Esophagus squamous epithelium (tissue), 5 donors: ENCODE measurements around the gene RFX6. TPM values are rescaled to one million over a fixed set of nuclear protein-coding genes. Genes with fewer than 3 reads are reported as not detected.

ENCODE experiments used
- DNase-seq: peaks from one replicate; lab custom pipeline; 2025; lab: John Stamatoyannopoulos, UW
- H3K27ac ChIP-seq, 4 donors: fragments of 200-600 bp; sonication (generic); one replicate each; pipeline ENCODE4 v1.5.1; 2016 to 2019; ENCODE audit warnings: mild to moderate bottlenecking in 1 of 4
- H3K27me3 ChIP-seq, 4 donors: fragments of 200-600 bp; sonication (generic); 1 replicate in 3 of 4; 2 replicates in 1 of 4; pipeline versions ENCODE4 v1.5.1 to v1.6.0; 2017 to 2021; ENCODE audit warnings: antibody characterized with exemption in 1 of 4
- H3K36me3 ChIP-seq, 3 donors: fragments of 200-600 bp; sonication (generic); one replicate each; pipeline ENCODE4 v1.5.1; 2016 to 2019
- H3K4me1 ChIP-seq, 3 donors: fragments of 200-600 bp; sonication (generic); one replicate each; pipeline ENCODE4 v1.5.1; 2017 to 2019
- H3K4me3 ChIP-seq, 4 donors: fragments of 200-600 bp; sonication (generic); 1 replicate in 3 of 4; 2 replicates in 1 of 4; pipeline ENCODE4 v1.5.1; 2016 to 2019; ENCODE audit warnings: mild to moderate bottlenecking in 2 of 4, moderate library complexity in 1 of 4
- H3K9me3 ChIP-seq, 3 donors: fragments of 200-600 bp; sonication (generic); one replicate each; pipeline ENCODE4 v1.5.1; 2016 to 2019
- POLR2A ChIP-seq, 4 donors: fragments of 450-650 bp; IDR thresholded peaks; one replicate each; pipeline ENCODE4 v1.6.1; 2017; ENCODE audit warnings: antibody characterized with exemption in 4 of 4, mild to moderate bottlenecking in 4 of 4, moderate library complexity in 3 of 4
- WGBS, 2 donors: methylation state at CpG; one replicate each; pipeline ENCODE4 v1.1.5; 2018; 5-methylcytosine and 5-hydroxymethylcytosine counted together
- intact Hi-C: fragments of 100-400 bp; cut with DNase I; formaldehyde crosslinking; loops from one replicate; pipeline ENCODE4 v1.15.0; 2022
- total RNA-seq, 4 donors: library from RNA; depleted of rRNA; stranded (reverse); fragments of >200 nt; gene quantifications; one replicate each; pipeline ENCODE4 v1.1.0, GENCODE V29; 2016
- TF ChIP-seq, protein P1 (sequence below), 6 experiments: fragments of 450-650 bp in 4 of 6; fragments of 200-600 bp in 2 of 6; sonication (generic) in 2 of 6; IDR thresholded peaks; one replicate each; pipeline ENCODE4 v1.5.1; 2016 to 2019; ENCODE audit warnings: antibody characterized with exemption in 6 of 6, mild to moderate bottlenecking in 4 of 6, moderate library complexity in 4 of 6
- donor health status: DM: yes; HTN: yes; CAD: no.

The RFX6 gene
- total RNA-seq, 4 donors from 2014 or later: not detected

DNA sequence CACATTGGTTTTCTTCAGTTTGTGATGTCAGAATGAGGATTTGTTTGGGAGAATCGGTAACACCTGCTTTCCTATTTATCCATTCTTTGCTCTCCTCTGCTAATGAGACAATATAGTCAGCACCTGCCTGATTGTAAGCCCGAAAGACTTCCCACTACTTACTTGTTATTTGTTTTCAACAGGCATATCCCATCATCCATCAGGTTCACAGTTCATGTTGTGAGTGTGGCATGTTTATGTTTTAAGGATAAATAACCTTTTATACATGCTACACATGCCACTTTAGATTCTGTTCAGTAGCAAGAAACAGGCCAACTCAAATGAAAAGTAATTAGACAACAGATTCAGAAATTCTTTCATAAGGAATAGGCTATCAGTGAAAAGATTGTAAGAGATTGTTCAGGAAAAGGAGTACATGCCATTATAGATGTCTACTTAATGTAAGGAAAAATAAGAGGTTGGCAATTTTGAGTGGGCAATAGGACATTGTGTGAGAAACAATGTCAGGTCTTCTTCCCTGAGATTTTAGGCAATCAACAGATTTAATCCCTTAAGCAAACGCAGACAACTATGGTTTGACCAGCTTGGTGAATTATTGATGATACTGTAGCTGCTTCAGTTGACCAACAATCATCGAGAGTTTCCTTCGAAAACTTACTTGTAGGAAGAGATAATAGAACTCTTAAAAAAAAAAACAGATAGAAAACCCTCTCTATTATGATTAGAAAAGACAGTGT is 40.3 kb upstream of the RFX6 start:
- WGBS, 2 donors: 61 to 77% methylated on average over 5 of the region's 5 CpGs
- H3K4me3 ChIP-seq: no peak overlapping the region
- H3K27me3 ChIP-seq: no peaks in the 10 kb centered on the region
- intact Hi-C loops: no loop called here
- H3K9me3 ChIP-seq: no peaks in the 10 kb centered on the region
- TF ChIP-seq, protein P1, sequence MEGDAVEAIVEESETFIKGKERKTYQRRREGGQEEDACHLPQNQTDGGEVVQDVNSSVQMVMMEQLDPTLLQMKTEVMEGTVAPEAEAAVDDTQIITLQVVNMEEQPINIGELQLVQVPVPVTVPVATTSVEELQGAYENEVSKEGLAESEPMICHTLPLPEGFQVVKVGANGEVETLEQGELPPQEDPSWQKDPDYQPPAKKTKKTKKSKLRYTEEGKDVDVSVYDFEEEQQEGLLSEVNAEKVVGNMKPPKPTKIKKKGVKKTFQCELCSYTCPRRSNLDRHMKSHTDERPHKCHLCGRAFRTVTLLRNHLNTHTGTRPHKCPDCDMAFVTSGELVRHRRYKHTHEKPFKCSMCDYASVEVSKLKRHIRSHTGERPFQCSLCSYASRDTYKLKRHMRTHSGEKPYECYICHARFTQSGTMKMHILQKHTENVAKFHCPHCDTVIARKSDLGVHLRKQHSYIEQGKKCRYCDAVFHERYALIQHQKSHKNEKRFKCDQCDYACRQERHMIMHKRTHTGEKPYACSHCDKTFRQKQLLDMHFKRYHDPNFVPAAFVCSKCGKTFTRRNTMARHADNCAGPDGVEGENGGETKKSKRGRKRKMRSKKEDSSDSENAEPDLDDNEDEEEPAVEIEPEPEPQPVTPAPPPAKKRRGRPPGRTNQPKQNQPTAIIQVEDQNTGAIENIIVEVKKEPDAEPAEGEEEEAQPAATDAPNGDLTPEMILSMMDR (IDR thresholded peaks at IDR 0.05): no peak
- TF ChIP-seq POLR2A (IDR thresholded peaks at IDR 0.05): no peak
- no peak overlapping the region for H3K27ac ChIP-seq
- H3K36me3 ChIP-seq: no peaks in the 10 kb centered on the region
- no peak for DNase-seq
- no peaks in the 10 kb centered on the region for H3K4me1 ChIP-seq

DNA sequence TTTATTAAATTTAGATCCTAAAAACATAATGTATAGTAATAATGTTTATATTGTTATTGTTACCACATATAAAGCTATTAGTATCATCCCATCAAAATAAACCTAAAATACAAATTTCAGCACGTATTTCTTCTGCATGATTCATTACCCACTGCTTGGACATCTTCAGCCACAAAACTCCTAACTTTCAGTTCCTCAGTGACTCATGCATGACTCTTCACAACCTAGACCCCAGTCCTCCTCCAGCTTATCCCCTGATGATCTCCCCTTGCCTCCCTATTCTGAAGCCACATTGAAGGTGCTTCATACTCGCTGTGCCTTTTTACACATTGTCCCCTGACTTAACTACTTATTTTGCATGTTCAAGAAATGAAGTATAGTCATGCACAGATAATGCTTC is 37.0 kb upstream of the RFX6 start:
- H3K27ac ChIP-seq: no peak overlapping the region
- no peaks in the 10 kb centered on the region for H3K27me3 ChIP-seq
- H3K4me3 ChIP-seq: no peak overlapping the region
- intact Hi-C loops: no loop called here
- TF ChIP-seq, protein P1 (IDR thresholded peaks at IDR 0.05): no peak
- TF ChIP-seq POLR2A (IDR thresholded peaks at IDR 0.05): no peak
- no peak for DNase-seq
- no peaks in the 10 kb centered on the region for H3K36me3 ChIP-seq
- H3K9me3 ChIP-seq: no peaks in the 10 kb centered on the region
- 30 to 43% methylated on average over 2 of the region's 2 CpGs for WGBS, 2 donors
- no peaks in the 10 kb centered on the region for H3K4me1 ChIP-seq

DNA sequence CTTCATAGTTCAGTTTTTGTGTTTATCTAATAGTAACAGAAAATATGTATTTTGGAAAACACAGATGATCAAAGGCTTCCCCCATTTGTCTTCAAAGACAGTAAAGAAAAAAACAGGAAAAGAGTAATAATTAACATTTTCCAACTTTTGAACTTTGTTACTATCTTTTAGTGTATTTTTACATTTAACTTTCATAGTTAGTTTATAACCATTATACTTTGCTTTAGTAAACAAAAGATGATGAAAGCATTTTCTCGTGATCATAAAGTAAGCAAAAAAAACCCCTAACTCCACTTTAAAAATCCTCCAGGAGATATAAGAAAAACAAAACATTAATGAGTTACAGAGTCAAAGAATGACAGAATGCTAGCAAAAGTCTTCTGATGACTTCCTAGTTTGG is 34.6 kb upstream of the RFX6 start:
- TF ChIP-seq, protein P1 (IDR thresholded peaks at IDR 0.05): no peak
- no peak for TF ChIP-seq POLR2A (IDR thresholded peaks at IDR 0.05)
- no peak for DNase-seq
- WGBS, 2 donors: 24 to 27% methylated on average over 1 of the region's 1 CpG

DNA sequence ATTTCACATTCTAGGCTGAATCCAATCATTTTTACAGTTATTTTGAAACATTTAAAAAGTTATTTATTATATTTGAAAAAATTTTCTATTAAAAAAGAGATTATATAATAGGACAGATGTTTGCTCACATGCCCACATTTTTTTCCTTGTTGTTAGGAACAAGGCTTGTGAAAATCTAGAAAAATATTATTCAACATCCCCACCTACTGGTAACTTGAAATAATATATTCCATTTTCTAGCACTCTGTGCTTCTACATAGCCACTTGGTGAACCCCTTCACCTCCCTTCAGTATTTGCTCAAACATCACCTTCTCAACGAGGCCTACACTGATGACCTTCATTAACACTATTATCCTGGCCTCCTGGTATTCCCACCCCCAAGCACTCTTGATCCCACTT is 29.8 kb upstream of the RFX6 start:
- no peaks in the 10 kb centered on the region for H3K9me3 ChIP-seq
- no peak overlapping the region for H3K4me3 ChIP-seq
- intact Hi-C loops: no loop called here
- no peaks in the 10 kb centered on the region for H3K36me3 ChIP-seq
- DNase-seq: no peak
- WGBS, 2 donors: 8 to 14% methylated on average over 1 of the region's 1 CpG
- H3K4me1 ChIP-seq: no peaks in the 10 kb centered on the region
- no peak overlapping the region for H3K27ac ChIP-seq
- no peaks in the 10 kb centered on the region for H3K27me3 ChIP-seq
- TF ChIP-seq, protein P1 (IDR thresholded peaks at IDR 0.05): peak in 3 of 6 experiments; percentile 7 to 16 (median 12)
- TF ChIP-seq POLR2A (IDR thresholded peaks at IDR 0.05): no peak

More for the DNA sequence above, 34.6 kb upstream of the RFX6 start:
- Histone ChIP-seq H3K4me1 (no peaks in the 10 kb centered on the region), H3K27ac (no peak overlapping the region), H3K9me3 (no peaks in the 10 kb centered on the region), H3K36me3 (no peaks in the 10 kb centered on the region), H3K4me3 (no peak overlapping the region), H3K27me3 (no peaks in the 10 kb centered on the region)
- intact Hi-C loops: no loop called here

DNA sequence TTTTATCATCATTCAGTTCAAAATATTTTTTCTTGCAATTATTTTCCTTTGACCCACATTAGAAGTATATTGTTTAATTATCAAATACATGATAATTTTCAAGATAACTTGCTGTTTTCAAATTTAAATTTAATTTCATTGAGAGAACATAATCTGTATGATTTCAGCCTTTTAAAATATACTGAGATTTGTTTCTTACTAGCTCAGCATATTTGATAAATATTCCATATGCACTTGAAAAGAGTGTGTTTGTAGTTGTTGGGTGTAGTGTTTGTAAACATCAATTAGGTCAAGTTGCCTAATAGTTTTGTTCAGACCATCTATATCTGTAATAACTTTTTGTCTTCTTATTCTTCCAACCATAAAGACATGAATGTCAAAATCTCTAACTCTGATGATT is 19.0 kb upstream of the RFX6 start:
- Histone ChIP-seq H3K36me3 (no peaks in the 10 kb centered on the region), H3K27ac (no peak overlapping the region), H3K27me3 (no peaks in the 10 kb centered on the region), H3K4me3 (no peak overlapping the region), H3K9me3 (peaks cover 0 to 16% (median 0%) of the 10 kb centered on the region in 3 donors), H3K4me1 (no peaks in the 10 kb centered on the region)
- intact Hi-C loops: no loop called here
- TF ChIP-seq, protein P1 (IDR thresholded peaks at IDR 0.05): no peak
- no peak for TF ChIP-seq POLR2A (IDR thresholded peaks at IDR 0.05)
- DNase-seq: no peak
